ENCODE data around the gene RAPGEF2.

The RAPGEF2 gene

DNA sequence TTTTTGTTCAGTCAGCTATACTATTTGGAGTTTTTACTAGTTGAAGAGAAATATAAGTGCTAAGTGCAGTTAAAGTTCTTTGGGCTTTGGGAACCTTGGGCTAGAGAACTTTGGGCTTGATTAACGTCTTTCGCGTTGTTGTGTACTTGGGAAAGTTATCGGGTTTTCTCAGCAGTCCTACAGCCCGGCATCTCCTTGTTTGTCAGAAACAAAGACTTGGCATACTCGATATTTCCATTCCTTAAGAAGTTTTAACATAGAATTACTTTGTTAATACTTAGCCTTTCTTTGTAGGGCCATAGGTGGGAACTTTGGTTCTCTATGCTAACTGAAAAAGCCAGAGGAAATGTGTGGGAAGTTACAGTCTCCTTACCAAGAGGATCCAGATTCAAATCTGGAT is 28.7 kb downstream of the RAPGEF2 start:
- DNase-seq (ENCODE audit: low read depth, low spot score) = no peak

DNA sequence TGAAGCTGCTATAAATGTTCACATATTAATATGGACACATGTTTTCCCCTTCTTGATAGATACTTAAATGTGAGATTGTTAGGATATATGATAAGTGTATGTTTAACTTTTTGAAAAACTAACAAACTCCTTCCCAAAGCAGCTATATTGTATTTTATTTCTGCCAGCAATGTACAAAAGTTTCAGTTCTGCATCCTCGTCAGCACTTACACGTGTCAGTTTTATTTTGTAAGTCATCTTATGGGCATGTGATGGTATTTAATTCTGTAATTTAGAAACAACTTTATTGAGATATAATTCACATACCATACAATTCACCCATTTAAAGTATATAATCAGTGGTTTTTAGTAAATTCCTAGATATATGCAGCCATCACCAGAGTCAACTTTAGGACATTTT is 31.6 kb downstream of the RAPGEF2 start:
- DNase-seq (ENCODE audit: low read depth, low spot score) = no peak

DNA sequence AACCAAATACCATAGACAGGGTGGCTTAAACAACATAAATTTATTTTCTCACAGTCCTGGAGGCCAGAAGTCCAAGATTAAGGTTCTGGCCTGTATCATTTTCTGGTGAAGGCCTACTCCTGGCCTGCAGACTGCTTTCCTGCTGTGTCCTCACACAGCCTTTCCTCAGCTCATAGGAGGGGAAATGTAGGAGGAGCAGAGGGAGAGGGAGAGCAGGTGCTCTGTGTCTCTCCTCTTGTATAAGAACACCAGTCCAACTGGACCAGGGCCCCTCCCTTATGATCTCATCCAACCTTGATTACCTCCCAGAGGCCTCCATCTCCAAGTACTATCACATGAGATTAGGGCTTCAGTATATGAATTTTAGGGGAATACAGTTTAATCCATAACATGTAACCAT is 34.3 kb downstream of the RAPGEF2 start:
- no peak for DNase-seq (ENCODE audit: low read depth, low spot score)

DNA sequence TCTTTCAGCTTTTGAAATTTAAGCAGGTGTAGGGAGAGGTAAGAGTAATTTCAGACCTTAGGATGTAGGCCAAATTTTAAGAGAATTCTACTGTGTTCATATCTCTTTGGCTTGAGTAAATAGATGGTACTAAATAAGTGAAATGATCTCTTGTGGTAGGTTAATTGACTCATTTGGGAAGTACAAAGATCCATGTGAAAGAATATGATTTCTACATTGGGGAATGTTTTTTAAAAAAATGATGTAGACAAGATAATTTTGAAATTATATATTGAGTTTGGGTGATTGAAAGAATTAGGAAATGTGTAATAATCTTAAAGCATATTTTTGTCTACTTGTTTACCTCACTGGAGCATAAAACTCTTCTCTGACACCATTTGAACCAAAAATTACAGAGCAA is 35.6 kb downstream of the RAPGEF2 start:
- no peak for DNase-seq (ENCODE audit: low read depth, low spot score)

DNA sequence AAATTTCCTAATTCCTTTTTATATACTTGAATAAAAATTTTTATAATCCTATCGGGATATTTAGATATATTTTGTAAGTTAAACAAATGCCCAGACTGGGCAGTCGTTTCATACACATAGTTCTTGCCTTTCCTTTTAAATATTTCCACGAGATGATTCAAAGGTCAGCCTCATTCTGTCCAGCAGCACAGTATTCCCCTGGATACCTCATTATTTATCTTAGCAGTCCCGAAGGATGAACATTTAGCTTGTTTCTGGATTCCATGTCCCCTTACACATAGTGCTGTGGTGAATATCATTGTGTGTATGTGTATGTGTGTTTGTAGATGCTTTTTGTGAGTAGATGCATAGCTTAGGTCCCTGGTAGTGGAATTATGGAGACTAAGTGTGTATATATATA is 38.3 kb downstream of the RAPGEF2 start:
- DNase-seq (ENCODE audit: low read depth, low spot score) = no peak

DNA sequence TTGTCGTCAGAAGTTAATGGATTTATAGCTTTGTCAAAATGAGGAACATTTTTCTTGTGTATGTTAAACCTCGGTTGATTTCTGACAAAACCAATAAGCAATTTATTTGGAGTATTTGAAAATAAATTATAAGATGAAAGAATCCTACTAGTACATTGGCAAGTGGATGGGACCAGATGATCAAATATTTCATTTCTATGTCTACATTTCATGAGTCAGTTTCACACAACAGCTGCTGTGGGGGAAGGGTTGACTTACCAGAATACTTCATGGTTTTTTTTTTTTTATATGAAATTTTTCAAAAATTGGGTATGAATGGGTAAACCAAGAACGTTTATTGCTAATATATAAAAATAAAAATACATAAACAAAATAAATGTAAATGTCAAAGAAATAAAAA is 39.4 kb downstream of the RAPGEF2 start:
- no peak for DNase-seq (ENCODE audit: low read depth, low spot score)

DNA sequence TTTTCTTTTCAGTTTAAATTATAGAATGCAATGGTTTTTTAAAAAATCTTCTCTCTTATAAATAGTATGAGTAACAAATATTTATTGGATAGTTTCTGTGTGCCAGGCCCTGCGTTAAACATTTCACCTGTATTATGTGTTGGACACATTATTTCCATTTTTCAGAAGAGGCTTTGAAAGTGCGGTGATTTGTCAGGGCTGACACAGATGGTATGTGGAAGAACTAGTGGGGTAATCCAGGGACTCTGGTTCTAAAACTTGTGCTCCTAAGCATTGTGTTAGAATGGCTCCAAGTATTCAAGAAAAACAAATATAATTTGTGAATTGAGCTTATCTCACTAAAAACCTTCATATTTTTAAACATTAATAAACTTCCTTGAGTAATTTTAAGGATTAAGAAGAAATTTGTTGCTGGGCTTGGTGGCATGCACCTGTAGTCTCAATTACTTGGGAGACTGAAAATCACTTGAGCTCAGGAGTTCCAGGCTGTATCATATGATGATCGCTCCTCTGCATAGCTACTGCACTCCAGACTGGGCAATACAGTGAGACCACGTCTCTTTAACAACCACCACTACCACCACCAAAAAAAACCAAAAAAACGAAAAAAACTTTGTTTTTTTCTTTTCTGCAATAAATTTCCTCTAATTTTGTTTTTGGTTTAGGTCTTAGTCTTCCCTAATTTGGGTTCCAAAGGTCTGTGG is 40.0 kb downstream of the RAPGEF2 start:
- no peak for DNase-seq (ENCODE audit: low read depth, low spot score)

DNA sequence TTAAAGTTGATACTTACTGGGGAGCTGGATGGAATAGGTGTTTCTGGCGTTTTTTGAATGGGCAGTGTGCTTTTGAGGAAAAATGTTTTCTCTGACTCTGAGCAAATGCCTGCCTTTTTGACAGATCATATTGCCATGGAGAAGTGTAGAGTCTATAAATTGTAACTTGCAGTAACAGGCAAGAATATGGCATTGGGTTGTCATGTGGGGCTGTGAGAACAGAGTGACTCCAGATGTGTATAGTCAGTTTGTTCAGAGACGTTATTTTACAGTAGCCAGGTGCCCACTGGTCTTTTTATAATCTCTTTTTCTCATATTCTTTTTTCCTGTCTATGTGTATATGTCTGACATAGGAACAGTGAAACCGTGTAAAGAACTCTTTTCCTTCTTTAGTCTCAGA is 40.8 kb downstream of the RAPGEF2 start:
- no peak for DNase-seq (ENCODE audit: low read depth, low spot score)

DNA sequence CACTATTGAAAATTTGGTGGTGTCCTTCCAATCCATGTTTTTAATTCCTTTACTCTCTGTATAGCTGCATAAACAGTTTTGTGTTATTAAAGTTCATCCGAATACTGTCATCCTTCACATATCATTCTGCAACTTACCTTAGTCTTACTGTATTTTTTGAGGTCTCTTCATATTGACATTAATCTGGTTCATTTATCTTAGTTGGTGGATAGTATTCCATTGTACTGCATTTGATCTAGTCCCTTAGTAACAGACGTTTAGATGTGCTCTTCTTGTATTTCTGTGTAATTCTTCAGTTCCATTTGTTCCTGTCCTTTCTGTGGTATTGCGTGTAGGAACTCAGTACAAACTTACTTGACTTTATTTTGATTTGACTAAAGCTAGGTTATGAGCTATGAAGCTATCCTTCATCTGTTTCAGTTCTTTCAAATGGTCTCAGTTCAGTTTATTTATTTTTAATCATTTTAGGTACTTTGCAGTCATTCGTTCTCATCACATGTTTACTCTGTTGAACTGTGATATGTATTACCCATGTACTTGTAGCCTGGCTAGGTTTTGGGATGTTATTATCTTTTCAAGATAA is 41.3 kb downstream of the RAPGEF2 start:
- DNase-seq (ENCODE audit: low read depth, low spot score) = no peak

DNA sequence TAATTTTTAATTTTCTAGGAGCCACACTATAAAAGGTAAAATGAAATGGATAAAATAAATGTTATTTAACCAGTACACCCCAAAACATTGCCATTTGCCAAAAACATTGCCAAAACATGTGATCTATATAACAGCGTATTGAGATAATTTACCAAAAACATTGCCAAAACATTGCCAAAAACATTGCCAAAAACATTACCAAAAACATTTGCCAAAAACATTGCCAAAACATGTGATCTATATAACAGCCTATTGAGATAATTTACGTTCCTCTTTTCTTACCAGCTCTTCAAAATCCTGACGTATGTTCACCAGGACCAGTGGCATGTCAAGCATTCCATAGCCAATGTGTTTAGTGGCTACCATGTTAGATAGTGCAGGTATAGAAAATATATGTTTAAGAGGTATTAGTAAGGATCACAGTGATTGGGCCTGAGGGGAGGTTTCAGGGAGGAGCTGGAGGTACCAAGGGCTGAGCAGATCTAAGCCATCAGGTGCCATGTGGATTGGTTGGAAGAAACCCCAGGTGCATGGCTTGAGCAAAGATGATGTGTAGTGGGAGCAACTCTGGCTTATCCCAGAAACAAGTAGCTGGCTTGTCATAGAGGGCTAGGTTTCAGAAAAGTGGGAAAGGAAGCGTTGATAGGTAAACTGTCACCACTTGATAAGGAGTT is 42.6 kb downstream of the RAPGEF2 start:
- no peak for DNase-seq (ENCODE audit: low read depth, low spot score)

DNA sequence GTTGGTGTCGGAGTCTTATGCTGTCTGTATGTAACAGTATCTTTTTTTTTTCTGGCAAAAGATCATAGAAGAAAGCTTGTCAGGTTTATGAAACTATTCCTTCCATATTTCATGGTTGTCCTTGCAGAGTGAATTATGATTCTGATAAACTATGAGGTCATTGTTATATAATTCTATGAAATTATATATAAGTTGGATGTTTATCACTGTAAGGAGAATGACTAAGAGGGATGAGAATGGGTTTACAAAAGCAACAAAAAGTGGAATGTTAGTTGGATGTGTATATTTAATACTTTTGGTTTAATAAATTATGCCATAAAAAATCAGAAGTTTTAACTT is 43.1 kb downstream of the RAPGEF2 start:
- DNase-seq (ENCODE audit: low read depth, low spot score) = no peak

DNA sequence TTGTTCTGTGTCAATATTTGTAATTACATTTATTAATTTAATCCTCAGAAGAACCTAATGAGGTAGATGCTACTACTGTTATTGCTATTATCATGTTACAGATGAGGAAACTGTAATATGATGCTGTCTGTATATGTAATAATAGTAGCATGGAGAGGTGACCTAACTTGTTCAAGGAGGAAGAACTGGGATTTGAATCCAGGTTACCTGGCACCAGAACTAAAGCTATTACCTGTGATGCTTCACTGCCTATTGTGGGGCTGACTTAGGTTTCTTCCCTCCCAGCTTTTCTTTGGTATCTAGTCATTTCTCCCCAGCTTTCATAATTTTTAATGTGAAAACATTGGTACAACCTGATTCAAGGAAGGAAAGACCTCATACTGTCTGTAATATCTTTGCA is 43.6 kb downstream of the RAPGEF2 start:
- DNase-seq (ENCODE audit: low read depth, low spot score) = no peak

DNA sequence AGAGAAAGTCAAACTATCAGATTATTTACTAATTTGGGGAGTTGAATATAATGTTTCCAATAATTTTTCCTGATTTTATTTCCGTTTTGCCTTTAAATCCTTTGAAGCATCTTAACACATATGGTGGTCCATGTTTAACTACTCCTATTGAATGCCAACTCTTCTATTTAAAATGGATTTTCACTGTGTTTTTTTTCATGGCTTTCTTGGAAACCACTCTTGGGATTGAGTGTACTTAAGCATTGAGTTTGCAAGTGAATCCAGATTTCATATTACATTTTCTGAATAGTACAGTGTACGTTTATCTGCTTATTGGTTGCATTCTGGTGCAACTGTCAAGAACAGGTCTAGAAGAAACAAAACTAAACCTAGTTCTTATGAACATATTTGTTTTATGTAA is 45.6 kb downstream of the RAPGEF2 start:
- no peak for DNase-seq (ENCODE audit: low read depth, low spot score)

DNA sequence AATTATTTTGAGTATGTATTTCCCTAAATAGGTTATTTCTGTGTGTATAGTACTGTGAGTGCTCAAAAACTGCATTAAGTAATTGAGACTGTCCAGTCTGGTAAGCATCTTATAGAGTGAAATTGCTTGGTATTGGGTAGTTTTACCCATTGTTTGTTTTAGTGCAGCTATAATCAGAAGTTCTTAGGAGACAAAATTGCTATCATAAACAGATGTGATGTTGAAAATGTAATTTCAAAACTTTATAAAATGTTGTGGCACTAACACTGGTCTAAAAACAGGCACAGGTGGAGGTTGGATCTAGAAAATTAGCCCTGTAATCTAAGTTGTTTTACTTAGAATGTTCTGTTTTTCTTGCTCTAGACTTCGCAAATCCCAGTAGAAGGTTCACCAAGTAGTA is 46.8 kb downstream of the RAPGEF2 start:
- DNase-seq (ENCODE audit: low read depth, low spot score) = no peak

DNA sequence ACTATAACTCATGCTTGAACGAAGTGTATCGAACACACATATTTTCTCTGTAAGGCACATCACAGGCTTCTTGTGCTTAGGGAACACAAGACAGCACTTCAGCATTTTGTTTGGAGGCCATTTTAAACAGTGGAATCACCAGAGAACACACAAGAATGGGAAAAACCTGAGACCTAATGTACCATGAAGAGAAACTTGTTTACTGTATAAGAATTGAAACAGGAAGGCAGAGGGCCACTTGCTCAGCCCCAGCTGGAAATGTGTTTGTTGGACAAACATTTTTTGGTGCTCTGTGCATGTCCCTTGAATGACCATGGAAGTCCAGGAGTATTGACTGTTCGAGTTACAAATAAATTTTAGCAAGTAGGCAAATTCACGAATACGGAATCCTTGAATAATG is 47.5 kb downstream of the RAPGEF2 start:
- no peak for DNase-seq (ENCODE audit: low read depth, low spot score)

DNA sequence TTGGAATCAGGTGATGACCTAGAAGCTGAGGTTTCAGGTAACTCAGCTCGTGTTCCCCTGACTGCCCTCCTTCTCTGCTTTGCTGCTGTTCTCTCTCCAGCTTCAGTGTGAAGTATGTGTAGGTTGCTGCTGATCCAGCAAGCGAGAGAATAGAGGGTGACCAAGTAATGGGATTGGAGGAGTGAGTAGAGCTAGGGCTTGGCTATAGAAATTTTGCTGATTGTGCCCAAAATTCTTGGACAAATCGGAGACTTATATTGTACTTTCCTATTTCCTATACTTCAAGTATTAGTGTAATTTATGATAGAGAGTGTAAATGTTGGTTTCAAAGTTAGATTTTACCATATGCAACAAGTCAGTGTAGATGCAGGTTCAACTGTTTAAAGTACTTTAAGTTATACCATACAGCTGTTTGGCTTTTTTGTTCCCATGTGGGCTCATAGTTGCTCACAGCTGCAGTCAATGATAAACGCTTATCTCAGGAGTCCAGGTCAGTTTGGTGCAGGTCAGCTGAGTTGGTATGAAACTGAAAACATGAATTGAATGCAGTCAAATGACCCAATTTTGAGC is 48.0 kb downstream of the RAPGEF2 start:
- no peak for DNase-seq (ENCODE audit: low read depth, low spot score)

DNA sequence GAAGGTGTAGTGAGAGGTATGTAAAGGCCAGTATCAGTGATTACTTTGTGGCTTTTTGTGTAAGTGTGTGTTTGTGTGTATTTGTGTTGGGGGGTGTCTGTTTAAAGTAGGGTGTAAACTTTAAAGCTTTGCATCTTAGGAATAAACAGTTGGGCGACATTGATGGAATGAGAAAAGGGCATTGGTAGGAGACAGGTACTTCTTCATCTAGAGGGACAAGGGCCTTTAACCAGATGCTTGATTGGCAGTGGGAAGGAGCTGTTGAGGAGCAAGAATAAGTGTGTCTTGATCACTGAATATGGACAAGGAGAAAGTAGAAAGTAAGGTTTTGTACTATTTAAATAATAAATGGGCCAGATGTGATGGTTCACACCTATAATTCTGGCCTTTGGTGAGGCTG is 48.8 kb downstream of the RAPGEF2 start:
- no peak for DNase-seq (ENCODE audit: low read depth, low spot score)

DNA sequence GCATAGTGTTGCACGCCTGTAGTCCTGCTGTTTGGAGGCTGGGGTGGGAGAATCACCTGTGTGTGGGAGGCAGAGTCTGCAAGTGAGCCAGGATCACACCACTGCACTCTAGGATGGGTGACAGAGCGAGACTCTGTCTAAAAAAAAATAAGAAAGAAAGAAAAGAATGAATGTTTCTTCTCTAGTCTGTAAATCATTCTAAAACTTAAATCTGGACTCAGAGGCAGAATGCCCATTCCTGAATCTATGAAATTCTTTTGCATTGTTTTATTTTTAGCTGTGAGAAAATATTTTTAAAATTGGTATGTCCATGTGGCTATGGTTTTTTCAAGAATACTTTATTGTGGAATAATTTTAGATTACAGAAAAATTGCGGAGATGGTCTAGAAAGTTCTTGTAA is 49.3 kb downstream of the RAPGEF2 start:
- no peak for DNase-seq (ENCODE audit: low read depth, low spot score)

DNA sequence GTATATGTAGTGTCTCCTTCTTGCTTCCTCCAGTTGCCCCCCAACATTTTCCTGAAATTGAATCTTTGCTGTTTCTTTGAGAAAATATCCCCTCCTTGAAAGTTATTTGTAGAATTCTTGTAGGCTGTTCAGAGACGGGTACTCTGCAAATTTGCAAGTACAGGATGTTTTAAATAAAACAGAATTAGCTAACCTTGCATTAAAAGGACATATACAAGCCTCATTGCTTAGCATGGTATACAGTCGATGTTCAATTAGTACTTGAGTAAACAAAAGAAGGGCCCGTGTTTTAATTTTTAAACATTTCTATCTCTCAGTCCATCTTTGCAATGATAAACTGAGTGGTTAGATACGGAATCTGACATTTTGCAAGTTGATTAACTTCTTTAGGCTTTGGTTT is 50.8 kb downstream of the RAPGEF2 start:
- no peak for DNase-seq (ENCODE audit: low read depth, low spot score)

DNA sequence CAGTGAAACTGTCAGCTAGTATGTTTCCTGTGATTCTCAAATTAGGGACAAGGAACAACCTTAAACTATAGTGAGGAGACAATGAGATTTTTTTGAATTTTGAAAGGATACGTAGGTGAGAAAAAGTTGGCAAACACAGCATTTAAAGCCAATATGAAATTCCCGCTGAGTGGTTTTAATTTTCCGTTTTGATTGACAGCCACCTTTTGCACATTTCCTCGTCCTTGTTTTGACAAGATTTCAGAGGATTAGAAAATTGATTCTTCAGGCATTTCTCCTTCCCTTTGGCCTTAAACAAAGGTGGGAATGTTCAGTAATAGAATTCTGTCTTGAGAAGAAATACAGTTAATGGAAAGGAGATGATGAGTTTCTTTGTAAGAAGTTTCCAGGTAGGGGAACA is 52.2 kb downstream of the RAPGEF2 start:
- no peak for DNase-seq (ENCODE audit: low read depth, low spot score)

DNA sequence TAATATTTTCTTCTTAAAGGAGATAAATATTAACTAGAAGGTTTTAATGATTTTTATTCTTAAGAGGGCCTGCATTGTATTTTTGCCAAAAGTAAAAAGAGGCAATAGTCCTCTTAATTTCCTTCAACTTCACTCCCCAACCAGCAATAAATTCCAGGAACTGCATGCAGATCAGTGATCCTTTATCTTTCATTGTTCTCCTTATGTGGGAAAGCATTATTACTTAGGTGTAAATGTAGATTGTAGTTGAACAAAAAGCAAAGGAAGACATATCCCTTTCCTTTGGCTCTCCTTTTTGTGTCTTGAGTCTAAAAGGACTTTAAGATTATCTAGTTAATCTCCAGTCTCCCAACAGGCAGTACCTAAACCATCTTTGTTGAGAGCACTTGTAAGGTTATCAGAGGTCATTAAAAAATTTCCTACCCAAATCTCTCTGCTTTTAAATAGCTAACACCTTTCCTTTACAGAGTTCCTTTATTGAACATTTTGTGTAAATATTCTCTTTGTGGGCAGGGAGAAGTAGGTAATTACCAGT is 55.3 kb downstream of the RAPGEF2 start:
- no peak for DNase-seq (ENCODE audit: low read depth, low spot score)

DNA sequence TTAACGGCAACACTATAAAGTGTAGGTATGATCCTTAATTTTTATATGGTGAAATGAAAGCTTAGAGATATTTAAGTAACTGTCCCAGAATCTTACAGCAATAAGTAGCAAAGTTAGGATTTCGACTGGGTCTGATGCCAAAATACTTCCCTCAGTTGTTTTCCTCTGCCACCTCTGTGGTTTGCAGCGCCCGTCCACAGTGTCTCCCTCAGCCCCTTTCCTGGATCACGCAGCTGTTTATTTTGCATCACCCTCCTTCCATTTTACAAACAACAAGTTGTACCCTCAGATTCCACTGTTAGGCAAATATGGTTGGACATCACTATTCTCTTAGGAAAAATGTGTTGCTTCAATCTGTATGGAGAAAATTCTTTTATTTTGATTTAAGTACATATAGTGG is 56.1 kb downstream of the RAPGEF2 start:
- DNase-seq (ENCODE audit: low read depth, low spot score) = no peak

DNA sequence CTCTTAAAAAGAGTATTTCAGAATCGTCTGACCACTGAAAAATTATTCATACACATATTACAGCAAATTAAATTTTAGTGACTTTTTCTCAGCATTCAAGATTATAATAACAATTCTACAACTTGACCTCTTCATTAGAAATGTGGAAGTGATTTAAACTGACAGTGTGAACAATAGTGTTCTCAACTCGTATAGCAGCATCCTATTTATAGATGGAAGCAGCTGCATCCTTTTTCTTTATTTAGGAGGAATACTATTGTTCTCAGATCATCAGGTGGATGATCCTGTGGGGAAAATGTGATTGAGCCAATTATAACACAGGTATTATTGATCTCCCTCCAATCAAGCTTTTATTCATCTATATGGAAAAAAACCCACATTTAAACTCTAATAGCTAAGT is 56.7 kb downstream of the RAPGEF2 start:
- DNase-seq (ENCODE audit: low read depth, low spot score) = no peak

Data from ELF-1 (cell line).